WTC11 (cell line): ENCODE results near the gene VILL.

ENCODE experiments used
- ARID4B ChIP-seq: sonication (generic); formaldehyde crosslinking; IDR thresholded peaks from 2 replicates; pipeline ENCODE4 v1.8.0; 2023; ENCODE audit warnings: missing genetic modification reagents, mild to moderate bottlenecking, borderline replicate concordance
- ATF2 ChIP-seq: sonication (generic); formaldehyde crosslinking; IDR thresholded peaks from 2 replicates; pipeline ENCODE4 v1.8.1; 2022; ENCODE audit warnings: low read depth, missing genetic modification reagents, borderline replicate concordance
- ATF6 ChIP-seq: sonication (generic); formaldehyde crosslinking; IDR thresholded peaks from 2 replicates; pipeline ENCODE4 v1.8.1; 2023; ENCODE audit warnings: mild to moderate bottlenecking, missing genetic modification reagents
- NFYB ChIP-seq: sonication (generic); formaldehyde crosslinking; conservative IDR thresholded peaks from 2 replicates; pipeline ENCODE4 v1.8.0; 2022; ENCODE audit warnings: low read depth, missing genetic modification reagents
- STAT6 ChIP-seq: sonication (generic); formaldehyde crosslinking; conservative IDR thresholded peaks from 2 replicates; pipeline ENCODE4 v1.8.1; 2023; ENCODE audit warnings: mild to moderate bottlenecking, low read depth, missing genetic modification reagents, moderate library complexity
- ZNF416 ChIP-seq: fragments of 250-450 bp; sonication (Bioruptor Pico); IDR thresholded peaks from 2 replicates; pipeline ENCODE4 v1.9.0; 2021; ENCODE audit warnings: mild to moderate bottlenecking, inconsistent platforms
- TF ChIP-seq, protein P1 (sequence below): fragments of 200-600 bp; IDR thresholded peaks from 2 replicates; pipeline ENCODE4 v1.8.0; 2022; ENCODE audit warnings: antibody characterized with exemption

- TF ChIP-seq NFYB: no peak
- TF ChIP-seq, protein P1, sequence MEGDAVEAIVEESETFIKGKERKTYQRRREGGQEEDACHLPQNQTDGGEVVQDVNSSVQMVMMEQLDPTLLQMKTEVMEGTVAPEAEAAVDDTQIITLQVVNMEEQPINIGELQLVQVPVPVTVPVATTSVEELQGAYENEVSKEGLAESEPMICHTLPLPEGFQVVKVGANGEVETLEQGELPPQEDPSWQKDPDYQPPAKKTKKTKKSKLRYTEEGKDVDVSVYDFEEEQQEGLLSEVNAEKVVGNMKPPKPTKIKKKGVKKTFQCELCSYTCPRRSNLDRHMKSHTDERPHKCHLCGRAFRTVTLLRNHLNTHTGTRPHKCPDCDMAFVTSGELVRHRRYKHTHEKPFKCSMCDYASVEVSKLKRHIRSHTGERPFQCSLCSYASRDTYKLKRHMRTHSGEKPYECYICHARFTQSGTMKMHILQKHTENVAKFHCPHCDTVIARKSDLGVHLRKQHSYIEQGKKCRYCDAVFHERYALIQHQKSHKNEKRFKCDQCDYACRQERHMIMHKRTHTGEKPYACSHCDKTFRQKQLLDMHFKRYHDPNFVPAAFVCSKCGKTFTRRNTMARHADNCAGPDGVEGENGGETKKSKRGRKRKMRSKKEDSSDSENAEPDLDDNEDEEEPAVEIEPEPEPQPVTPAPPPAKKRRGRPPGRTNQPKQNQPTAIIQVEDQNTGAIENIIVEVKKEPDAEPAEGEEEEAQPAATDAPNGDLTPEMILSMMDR: no peak
- no peak for TF ChIP-seq ZNF416
- TF ChIP-seq ATF6 (CRISPR knock-in tag): no peak
- no peak for TF ChIP-seq STAT6 (CRISPR knock-in tag)
- no peak for TF ChIP-seq ATF2 (CRISPR knock-in tag)
- TF ChIP-seq ARID4B (CRISPR knock-in tag): no peak
These were observed 46.3 kb downstream of the VILL start for GRCh38 chr3:38036906-38037305.
